PC-9 (cell line): ENCODE data around the gene ZNF497. TPM values are rescaled to one million over a fixed set of nuclear protein-coding genes. Genes with fewer than 3 reads are reported as not detected.

Experiments
- BruUV-seq: library from RNA; stranded (reverse); fragments of 400-500 nt; replicated peaks from 2 replicates; lab custom pipeline; 2021; lab: Mats Ljungman, UMichigan
- CTCF ChIA-PET: fragments of 300-600 bp; sonication (Branson Sonifier 250); formaldehyde crosslinking; loops from one replicate; lab custom pipeline; 2022; ENCODE audit warnings: antibody characterized with exemption; lab: Charles Lee
- POLR2A ChIA-PET: fragments of 300-600 bp; sonication (Branson Sonifier 250); formaldehyde crosslinking; loops from one replicate; lab custom pipeline; 2022; ENCODE audit warnings: antibody characterized with exemption; ENCODE audit not compliant: unreplicated experiment; lab: Charles Lee
- DNase-seq, 2 experiments: peaks; one replicate each; pipeline versions ENCODE4 v3.0.0 to v3.0.0-alpha.2; 2015 to 2022; ENCODE audit warnings: mixed read lengths in 1 of 2
- H2AFZ ChIP-seq: fragments of 200-600 bp; sonication (generic); 2 replicates; pipeline ENCODE4 v1.8.1; 2017; ENCODE audit warnings: antibody characterized with exemption
- H3F3A ChIP-seq: fragments of 200-600 bp; sonication (generic); 2 replicates; pipeline ENCODE4 v1.8.1; 2017; ENCODE audit warnings: antibody characterized with exemption, mild to moderate bottlenecking, low read depth; ENCODE audit not compliant: insufficient read depth
- H3K27ac ChIP-seq: fragments of 200-600 bp; sonication (generic); 2 replicates; pipeline ENCODE4 v1.6.1; 2016; ENCODE audit warnings: mixed run types
- H3K27me3 ChIP-seq: fragments of 200-600 bp; sonication (generic); 2 replicates; pipeline ENCODE4 v1.6.1; 2016; ENCODE audit warnings: low read depth, mixed run types; ENCODE audit not compliant: insufficient read depth
- H3K36me3 ChIP-seq: fragments of 200-600 bp; sonication (generic); 2 replicates; pipeline ENCODE4 v1.6.1; 2016; ENCODE audit warnings: low read depth, mixed run types
- H3K4me1 ChIP-seq: fragments of 200-600 bp; sonication (generic); replicated peaks from 2 replicates; pipeline ENCODE4 v1.6.1; 2016; ENCODE audit warnings: mixed run types; ENCODE audit not compliant: insufficient read depth
- H3K4me2 ChIP-seq: fragments of 200-600 bp; sonication (generic); 2 replicates; pipeline ENCODE4 v1.6.1; 2017; ENCODE audit warnings: mixed run types
- H3K4me3 ChIP-seq: fragments of 200-600 bp; sonication (generic); 2 replicates; pipeline ENCODE4 v1.6.1; 2016; ENCODE audit warnings: mixed run types
- H3K79me2 ChIP-seq: fragments of 200-600 bp; sonication (generic); 2 replicates; pipeline ENCODE4 v1.6.1; 2017; ENCODE audit warnings: low read depth, mixed run types
- H3K9me2 ChIP-seq: fragments of 200-600 bp; sonication (generic); 2 replicates; pipeline ENCODE4 v1.8.1; 2017; ENCODE audit warnings: mild to moderate bottlenecking; ENCODE audit not compliant: insufficient read depth
- H3K9me3 ChIP-seq: fragments of 200-600 bp; sonication (generic); 2 replicates; pipeline ENCODE4 v1.8.1; 2016; ENCODE audit warnings: low read depth; ENCODE audit not compliant: insufficient read depth
- H4K20me1 ChIP-seq: fragments of 200-600 bp; sonication (generic); 2 replicates; pipeline ENCODE4 v1.8.1; 2017; ENCODE audit not compliant: insufficient read depth
- EZH2 ChIP-seq: fragments of 200-600 bp; sonication (generic); IDR thresholded peaks from 2 replicates; pipeline ENCODE4 v1.8.0; 2017; ENCODE audit warnings: antibody characterized with exemption, low read depth
- intact Hi-C: fragments of 100-400 bp; cut with micrococcal nuclease; formaldehyde crosslinking; loops from one replicate; pipeline ENCODE4 v1.10.0; 2022; ENCODE audit not compliant: unreplicated experiment
- total RNA-seq: library from RNA; stranded (reverse); gene quantifications from 2 replicates; pipeline ENCODE4 v1.2.3, GENCODE V29; 2021
- TF ChIP-seq, protein P1 (sequence below): fragments of 200-600 bp; sonication (generic); conservative IDR thresholded peaks from 2 replicates; pipeline ENCODE4 v1.6.1; 2017; ENCODE audit warnings: mixed run types, antibody characterized with exemption, mild to moderate bottlenecking, moderate library complexity

Gene ZNF497
- total RNA-seq, 1 experiment from 2014 or later = 7.2 TPM

DNA sequence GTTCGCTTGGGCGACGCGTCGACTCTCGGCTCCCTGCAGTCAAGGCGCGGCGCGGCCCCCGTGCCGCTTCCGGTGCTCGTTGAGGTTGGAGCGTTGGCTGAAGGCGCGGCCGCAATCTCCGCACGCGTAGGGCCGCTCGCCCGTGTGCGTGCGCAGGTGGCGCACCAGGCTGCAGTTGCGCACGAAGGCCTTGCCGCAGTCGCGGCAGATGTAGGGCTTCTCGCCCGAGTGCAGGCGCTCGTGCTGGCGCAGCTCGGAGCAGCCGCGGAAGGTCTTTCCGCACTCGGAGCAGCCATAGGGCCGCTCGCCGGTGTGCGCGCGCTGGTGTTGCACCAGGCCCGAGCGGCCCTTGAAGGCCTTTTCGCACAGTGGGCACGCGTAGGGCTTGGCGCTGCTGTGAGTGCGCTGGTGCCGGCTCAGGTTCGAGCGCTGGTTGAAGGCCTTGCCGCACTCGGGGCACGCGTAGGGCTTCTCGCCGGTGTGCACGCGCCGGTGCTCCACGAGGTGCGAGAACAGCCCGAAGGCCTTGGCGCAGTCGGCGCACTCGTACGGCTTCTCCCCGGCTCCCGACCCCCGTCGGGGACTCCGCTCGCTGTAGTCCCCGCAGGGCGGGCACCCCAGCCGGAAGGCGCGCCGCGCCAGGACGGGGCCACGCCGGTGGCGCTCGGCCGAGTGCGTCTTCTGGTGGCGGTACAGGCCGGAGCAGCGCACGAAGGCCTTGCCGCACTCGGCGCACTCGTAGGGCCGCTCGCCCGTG, 5.3 kb upstream of the ZNF497 start:
- DNase-seq = no peak
- Histone ChIP-seq H3K4me3 (no peak overlapping the region), H4K20me1 (no peaks in the 10 kb centered on the region), H3K9me3 (no peaks in the 10 kb centered on the region), H3K79me2 (no peaks in the 10 kb centered on the region), H3K27ac (no peak overlapping the region), H3K36me3 (no peaks in the 10 kb centered on the region), H3K4me1 (no peaks in the 10 kb centered on the region), H3F3A (no peaks in the 10 kb centered on the region), H3K27me3 (no peaks in the 10 kb centered on the region), H2AFZ (no peak overlapping the region), H3K9me2 (no peaks in the 10 kb centered on the region), H3K4me2 (no peak overlapping the region)
- no TSS peak for BruUV-seq
- CTCF ChIA-PET = no interaction called here
- intact Hi-C loops = no loop called here
- no peak for TF ChIP-seq EZH2
- TF ChIP-seq, protein P1, sequence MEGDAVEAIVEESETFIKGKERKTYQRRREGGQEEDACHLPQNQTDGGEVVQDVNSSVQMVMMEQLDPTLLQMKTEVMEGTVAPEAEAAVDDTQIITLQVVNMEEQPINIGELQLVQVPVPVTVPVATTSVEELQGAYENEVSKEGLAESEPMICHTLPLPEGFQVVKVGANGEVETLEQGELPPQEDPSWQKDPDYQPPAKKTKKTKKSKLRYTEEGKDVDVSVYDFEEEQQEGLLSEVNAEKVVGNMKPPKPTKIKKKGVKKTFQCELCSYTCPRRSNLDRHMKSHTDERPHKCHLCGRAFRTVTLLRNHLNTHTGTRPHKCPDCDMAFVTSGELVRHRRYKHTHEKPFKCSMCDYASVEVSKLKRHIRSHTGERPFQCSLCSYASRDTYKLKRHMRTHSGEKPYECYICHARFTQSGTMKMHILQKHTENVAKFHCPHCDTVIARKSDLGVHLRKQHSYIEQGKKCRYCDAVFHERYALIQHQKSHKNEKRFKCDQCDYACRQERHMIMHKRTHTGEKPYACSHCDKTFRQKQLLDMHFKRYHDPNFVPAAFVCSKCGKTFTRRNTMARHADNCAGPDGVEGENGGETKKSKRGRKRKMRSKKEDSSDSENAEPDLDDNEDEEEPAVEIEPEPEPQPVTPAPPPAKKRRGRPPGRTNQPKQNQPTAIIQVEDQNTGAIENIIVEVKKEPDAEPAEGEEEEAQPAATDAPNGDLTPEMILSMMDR = no peak
- POLR2A ChIA-PET = no interaction called here

DNA sequence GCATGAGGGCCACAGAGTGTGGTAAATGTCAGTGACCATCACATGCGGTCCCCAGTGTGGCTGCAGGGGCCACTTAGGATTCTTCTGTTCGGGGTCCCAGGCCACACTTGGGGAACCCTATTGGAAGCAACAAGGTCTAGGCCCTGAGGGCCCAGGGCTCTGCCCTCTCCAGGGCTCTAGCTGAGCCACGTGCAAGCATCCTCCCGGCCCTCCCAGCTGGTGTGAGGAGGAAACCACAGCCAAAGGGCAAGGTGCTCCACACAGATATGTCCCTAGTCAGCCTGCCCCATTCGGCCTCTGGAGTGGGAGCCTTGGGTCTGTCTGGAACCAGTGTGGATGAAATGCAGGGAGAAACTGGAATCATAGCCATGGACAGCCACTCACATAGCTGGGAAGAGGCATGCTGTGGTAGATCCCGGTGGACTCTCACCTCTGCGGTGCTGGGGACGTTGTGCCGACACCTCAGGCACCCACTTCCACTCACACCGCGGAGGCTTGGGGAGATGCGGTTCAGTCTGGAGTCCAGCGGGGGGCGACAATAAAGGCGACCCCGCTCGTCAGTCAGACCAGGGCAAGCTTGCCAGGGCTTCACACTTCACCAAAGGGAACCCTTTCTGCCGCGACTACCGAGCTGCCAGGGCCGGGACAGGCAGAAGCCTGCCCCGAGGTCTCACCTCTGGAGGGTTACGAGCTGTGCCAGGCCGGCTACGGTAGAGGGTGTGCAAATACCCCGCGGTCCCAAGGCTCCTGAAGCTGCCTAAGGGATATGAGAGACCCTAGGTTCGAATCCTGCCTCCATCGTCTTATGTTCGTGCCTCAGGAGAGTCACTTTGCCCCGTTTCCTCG, 4.3 kb upstream of the ZNF497 start:
- H3K9me3 ChIP-seq = no peaks in the 10 kb centered on the region

DNA sequence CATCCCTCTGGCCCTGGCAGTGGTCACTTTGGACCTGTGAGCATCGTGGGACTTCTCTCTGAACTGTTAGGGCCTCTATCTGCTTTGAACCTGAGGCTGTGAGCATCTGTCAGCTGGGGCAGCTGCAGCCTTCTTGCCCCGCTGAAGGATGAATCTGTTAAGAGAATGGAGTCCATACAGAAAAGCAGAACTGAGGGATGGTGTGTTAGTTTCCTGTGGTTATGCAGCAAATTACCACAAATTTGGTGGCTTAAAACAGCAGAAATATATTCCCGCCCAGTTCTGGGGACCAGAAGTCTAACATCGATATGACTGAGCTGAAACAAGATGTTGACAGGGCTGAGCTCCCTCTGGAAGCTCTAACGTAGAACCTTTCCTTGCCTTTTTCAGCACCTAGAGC, 1.6 kb upstream of the ZNF497 start:
- H3K27ac ChIP-seq = no peak overlapping the region
- intact Hi-C loops = loop anchor here (5.0 kb wide), 3 partner anchors 43 to 103 kb away; partner anchors contain the start of genes ZNF324, ZNF324B and ZNF584
- no peak overlapping the region for H3K4me2 ChIP-seq
- no peaks in the 10 kb centered on the region; the same call in 1 of the 2 replicates for H3F3A ChIP-seq
- H3K36me3 ChIP-seq = no peaks in the 10 kb centered on the region
- H3K79me2 ChIP-seq = peaks cover 8% of the 10 kb centered on the region
- ChIA-PET POLR2A (interaction anchor here (0.6 kb wide), 1 partner anchor 135 kb away, joined by 3 read pairs; no protein-coding TSS in a partner anchor), CTCF (no interaction called here)
- H4K20me1 ChIP-seq = no peaks in the 10 kb centered on the region
- BruUV-seq = no TSS peak
- no peak overlapping the region for H2AFZ ChIP-seq
- no peaks in the 10 kb centered on the region for H3K9me3 ChIP-seq
- H3K27me3 ChIP-seq = no peaks in the 10 kb centered on the region
- no peak for DNase-seq
- H3K4me1 ChIP-seq = no peaks in the 10 kb centered on the region
- H3K9me2 ChIP-seq = no peaks in the 10 kb centered on the region
- TF ChIP-seq, protein P1 = no peak
- no peak for TF ChIP-seq EZH2
- H3K4me3 ChIP-seq = no peak overlapping the region

More for the DNA sequence above, 4.3 kb upstream of the ZNF497 start:
- Histone ChIP-seq H3K36me3 (no peaks in the 10 kb centered on the region), H3K27me3 (no peaks in the 10 kb centered on the region), H3K4me1 (no peaks in the 10 kb centered on the region), H3K9me2 (no peaks in the 10 kb centered on the region), H3K4me2 (no peak overlapping the region), H3K79me2 (no peaks in the 10 kb centered on the region), H2AFZ (no peak overlapping the region), H3F3A (no peaks in the 10 kb centered on the region; the same call in 1 of the 2 replicates), H3K4me3 (no peak overlapping the region), H3K27ac (no peak overlapping the region), H4K20me1 (no peaks in the 10 kb centered on the region)
- no peak for DNase-seq
- ChIA-PET CTCF (no interaction called here), POLR2A (no interaction called here)
- no TSS peak for BruUV-seq
- TF ChIP-seq, protein P1 = no peak
- TF ChIP-seq EZH2 = no peak
- intact Hi-C loops = no loop called here
